Subcutaneous adipose tissue (tissue), 4 donors: ENCODE results near the gene SNAI1. TPM values are rescaled to one million over a fixed set of nuclear protein-coding genes. Genes with fewer than 3 reads are reported as not detected.

Experiments
- total RNA-seq, 4 donors: library from RNA; depleted of rRNA; stranded (reverse); fragments of >200 nt; gene quantifications; one replicate each; pipeline ENCODE4 v1.1.0, GENCODE V29; 2016
- TF ChIP-seq, protein P1 (sequence below): fragments of 450-650 bp; IDR thresholded peaks from one replicate; pipeline ENCODE4 v1.5.1; 2016; ENCODE audit warnings: low read depth, mild to moderate bottlenecking, control low read depth, antibody characterized with exemption, moderate library complexity

The SNAI1 gene
- total RNA-seq, 4 donors from 2014 or later, result 1.2 to 5.5 (median 4.2) TPM

DNA sequence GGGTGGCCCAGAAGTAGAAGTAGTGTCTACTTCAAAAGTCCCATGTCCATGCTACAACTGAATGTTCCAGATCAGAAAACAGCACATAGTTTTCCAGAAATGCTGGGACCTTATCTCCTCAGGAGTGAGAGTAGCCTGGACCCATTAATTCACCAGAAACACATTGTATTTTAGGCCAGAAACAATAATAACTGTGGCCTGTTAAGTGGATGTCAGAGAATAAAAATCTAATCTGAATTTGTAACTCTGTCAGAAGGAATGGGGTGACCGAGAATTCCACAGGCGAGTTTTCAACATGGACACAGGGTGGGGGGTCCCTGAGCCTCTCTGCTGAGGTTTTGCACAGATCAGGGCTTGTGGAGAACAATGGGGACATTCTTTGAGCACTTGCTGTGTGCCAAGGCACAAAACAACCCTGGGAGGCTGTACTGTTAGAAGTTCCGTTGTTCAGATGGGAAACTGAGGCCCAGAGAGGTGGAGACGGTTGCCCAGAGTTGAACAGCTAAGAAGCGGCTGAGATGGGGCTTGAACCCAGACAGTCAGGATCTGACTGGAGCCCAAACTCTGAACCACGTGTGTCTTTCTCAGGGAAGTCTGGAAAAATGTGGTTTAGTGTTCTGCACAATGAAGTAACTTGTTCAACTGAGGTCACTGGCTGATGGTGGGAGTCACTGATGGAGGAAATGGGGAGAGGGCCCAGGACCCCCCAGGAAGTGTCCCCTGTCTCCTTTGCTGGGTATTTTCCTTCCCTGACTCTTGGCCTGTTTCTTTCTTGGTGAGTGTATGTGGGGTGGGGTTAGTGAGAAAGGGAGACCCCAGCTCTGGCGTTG is 44.2 kb downstream of the SNAI1 start:
- TF ChIP-seq, protein P1, sequence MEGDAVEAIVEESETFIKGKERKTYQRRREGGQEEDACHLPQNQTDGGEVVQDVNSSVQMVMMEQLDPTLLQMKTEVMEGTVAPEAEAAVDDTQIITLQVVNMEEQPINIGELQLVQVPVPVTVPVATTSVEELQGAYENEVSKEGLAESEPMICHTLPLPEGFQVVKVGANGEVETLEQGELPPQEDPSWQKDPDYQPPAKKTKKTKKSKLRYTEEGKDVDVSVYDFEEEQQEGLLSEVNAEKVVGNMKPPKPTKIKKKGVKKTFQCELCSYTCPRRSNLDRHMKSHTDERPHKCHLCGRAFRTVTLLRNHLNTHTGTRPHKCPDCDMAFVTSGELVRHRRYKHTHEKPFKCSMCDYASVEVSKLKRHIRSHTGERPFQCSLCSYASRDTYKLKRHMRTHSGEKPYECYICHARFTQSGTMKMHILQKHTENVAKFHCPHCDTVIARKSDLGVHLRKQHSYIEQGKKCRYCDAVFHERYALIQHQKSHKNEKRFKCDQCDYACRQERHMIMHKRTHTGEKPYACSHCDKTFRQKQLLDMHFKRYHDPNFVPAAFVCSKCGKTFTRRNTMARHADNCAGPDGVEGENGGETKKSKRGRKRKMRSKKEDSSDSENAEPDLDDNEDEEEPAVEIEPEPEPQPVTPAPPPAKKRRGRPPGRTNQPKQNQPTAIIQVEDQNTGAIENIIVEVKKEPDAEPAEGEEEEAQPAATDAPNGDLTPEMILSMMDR, result no peak

DNA sequence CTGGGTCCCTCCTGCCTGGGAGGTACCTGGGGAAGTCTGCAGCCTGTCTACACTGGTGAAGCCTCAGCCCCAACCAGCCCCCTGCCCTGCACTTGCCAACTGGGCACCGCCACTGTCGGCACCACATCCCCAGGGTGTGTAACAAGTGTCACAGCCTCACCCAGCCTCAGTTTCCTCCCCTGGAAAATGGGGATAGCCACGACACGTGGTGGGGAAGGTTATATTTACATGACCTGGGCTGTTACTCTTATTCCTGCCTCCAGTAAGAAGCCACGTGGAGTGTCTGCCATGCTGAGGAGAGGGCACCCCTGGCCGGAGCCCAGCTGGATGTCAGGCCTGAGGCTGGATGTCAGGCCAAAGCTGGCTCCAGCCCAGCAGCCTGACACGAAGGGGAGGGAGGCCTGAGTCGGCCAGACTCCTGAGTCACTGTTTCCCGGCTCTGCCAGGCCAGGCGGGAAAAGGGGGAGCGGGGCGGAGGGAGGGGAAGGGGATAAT is 44.9 kb downstream of the SNAI1 start:
- TF ChIP-seq, protein P1, result no peak

DNA sequence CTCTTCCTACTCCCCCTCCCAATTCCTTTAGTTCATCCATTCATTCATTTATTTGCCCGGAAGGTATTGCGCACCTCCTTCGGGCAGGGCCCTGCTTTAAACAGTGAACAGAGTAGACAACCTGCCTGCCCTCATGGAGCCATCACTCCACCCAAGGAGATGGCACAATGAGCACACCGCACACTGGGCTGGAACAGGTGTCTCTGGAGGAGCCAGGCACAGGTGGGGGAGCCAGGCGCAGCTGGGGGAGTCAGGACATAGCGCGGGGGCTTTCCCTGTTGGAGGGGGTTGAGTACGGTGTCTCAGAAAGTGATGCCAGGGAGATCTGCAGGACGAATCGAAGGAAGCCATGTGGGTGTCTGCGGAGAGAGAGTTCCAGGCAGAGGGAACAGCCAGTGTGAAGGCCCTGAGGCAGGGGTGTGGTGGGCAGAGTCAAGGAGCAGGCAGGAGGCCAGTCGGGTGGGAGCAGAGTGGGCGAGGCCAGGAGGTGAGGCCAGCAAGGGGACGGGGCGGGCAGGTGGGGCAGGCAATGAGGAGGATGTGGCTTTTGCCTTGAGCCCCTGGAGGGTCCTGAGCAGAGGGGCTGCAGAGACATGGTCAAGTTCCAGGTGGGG is 46.4 kb downstream of the SNAI1 start:
- TF ChIP-seq, protein P1, result no peak

DNA sequence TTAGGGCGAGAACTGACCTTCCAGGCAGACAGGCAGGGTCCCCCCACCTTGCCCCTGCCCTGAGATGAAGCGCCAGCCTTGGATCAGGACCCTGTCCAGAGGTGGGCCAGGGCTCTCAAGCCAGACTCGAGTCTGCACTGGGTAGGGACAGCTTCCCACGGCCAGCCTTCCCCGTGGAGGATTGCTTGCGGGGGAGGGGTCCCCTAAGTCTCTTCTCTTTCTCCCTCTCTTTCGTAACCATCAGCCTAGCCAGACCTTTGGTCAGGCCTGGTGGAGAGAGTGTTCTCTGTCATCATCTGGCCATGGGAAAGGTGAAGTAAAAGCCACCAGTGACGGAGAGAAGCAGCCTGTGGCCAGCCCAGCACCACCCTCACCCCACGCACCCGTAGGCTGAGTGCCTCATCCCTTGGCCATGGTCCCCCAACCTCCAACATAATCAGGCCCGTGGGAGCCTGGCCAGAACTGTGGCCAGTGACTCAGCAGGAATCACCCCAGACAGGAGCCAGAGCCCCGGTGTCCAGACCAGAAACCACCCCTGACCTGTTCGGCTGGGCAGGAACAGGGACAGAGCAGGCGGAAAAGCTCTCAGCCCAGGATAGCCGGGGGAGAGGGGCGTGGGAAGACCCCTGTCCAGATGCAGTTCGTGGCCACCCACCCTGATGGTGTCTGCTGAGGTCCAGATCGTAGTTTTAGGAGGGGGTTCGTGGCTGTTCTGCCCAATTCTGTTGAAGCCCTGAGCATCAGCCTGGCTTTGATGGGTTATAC is 47.1 kb downstream of the SNAI1 start:
- TF ChIP-seq, protein P1, result no peak

DNA sequence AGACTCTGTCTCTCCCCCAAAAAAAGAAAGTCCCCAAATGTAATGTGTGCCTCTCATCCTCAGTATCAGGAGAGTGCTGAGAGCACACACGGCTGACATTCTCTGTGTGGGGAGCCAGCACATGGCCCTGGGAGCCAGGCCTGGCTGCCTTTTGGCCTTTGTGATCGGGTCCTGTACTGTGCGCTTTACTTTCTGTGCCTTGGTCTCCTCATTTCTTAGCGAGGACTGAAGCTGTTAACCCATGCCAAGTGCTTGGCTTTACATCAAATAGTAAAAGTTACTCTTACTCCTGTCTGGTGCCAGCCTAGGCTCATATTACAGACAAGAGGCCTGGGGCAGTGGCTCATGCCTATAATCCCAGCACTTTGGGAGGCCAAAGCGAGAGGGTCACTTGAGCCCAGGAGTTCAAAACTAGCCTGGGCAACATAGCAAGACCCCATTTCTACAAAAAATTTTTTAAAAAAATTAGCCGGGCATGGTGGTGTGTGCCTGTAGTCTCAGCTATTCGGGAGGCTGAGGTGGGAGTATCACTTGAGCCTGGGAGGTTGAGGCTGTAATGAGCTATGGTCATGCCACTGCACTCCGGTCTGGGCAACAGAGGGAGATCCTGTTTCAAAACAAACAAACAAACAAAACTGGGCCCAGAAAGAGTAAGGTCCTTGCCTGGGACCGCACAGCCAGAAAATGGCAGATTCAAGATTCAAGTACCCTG is 50.3 kb downstream of the SNAI1 start:
- TF ChIP-seq, protein P1, result no peak

DNA sequence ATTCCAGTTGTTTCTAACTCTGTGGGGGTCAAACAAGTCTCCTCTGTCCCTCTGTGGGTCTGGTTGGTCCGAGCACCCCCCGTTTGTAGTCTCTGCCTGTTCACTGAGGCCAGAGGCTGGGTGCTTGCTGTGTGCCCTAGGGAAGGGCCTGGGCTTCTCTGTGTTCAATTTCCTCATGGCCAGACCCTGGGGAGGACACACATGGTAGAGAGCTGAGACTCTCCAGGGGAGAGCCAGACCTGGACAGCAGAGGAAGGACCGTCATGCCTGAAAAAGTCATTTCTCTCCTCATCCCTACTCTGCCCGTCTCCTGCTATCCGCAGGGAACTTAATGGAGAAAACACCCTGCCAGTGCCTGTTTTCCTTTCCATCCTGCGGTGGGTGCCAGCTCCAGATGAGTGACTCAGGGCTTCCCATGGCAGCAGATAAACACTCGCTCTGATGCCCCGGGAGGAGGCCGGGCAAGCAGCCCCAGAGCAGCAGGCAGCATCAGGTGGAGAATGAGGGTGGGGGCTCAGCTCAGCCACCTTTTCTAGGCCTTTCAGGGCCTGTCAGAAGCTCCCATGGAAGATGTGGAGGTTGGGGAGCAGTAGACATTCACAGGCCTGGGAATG is 51.9 kb downstream of the SNAI1 start:
- TF ChIP-seq, protein P1, result no peak
